Spleen (tissue), 7 donors: ENCODE data around the gene DUSP3.

Experiments
- POLR2A ChIP-seq, 3 donors: fragments of 450-650 bp; IDR thresholded peaks; one replicate each; pipeline ENCODE4 v1.5.1; 2017; ENCODE audit warnings: antibody characterized with exemption in 3 of 3, mild to moderate bottlenecking in 1 of 3
- POLR2AphosphoS5 ChIP-seq, 3 donors: sonication (generic); formaldehyde crosslinking; IDR thresholded peaks; one replicate each; pipeline ENCODE4 v1.5.1; 2017; ENCODE audit warnings: antibody characterized with exemption in 3 of 3
- TF ChIP-seq, protein P1 (sequence below), 11 experiments: fragments of 200-600 bp in 7 of 11; fragments of 450-650 bp in 4 of 11; sonication (generic) in 4 of 11; IDR thresholded peaks in 8 of 11; conservative IDR thresholded peaks in 3 of 11; 1 replicate in 7 of 11; 2 replicates in 4 of 11; pipeline versions ENCODE4 v1.4.0 to v1.8.0; 2016 to 2021; ENCODE audit warnings: antibody characterized with exemption in 11 of 11, inconsistent platforms in 4 of 11, mild to moderate bottlenecking in 1 of 11
- donor health status: DM: no; HTN: no; CAD: no; lungs with moderate emphysema.
- donor health status: DM: no; HTN: no; CAD: no.
- donor health status: DM: no; HTN: no; CAD: no.

DNA sequence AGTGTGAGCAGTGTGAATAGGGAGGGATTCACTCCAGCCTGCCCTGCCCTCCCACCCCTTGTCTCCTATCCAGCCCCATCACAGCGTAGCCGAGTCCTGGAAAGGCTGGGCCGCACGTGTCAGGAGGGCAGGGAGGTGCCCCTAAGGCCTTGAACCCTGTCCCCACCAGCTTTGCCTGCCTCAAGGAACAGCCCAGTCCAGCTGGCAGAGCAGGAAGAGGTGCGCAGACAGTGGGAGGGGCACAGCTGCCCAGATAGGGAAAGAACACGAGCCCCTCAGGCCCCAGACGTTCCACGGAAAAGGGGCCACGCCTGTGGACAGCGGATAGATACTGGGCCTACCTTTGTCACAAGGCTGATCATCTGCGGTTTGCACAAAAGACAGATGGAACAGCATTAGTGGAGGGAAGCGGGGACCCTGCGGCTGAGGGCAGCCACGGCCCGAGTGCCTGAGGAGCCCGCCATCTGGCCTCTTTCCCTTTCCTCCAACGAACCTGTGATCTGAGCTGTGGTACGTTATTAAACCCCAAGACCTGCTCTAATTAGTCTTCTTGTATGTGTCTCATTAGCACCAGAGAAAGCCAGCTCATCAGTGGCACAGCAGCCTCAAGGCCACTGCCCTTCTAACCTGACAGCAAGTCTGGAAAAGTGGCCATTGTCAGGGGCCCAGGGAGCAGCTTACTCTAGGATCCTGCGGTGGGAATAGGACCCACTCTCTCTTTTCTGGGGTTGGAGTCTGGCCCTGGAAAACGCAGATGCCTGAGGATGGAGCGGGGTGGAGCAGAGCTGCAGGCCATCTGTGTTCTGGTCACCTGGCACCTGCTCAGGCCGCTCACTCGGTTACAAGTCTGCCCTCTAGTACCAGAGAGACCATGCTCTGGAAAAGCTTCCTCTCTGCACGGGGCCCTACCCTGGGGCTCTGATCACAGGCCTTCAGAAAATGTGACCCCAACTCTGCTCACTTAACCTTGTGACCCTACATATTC, 37.9 kb upstream of the DUSP3 start:
- TF ChIP-seq POLR2A (IDR thresholded peaks at IDR 0.05) = no peak
- TF ChIP-seq, protein P1, sequence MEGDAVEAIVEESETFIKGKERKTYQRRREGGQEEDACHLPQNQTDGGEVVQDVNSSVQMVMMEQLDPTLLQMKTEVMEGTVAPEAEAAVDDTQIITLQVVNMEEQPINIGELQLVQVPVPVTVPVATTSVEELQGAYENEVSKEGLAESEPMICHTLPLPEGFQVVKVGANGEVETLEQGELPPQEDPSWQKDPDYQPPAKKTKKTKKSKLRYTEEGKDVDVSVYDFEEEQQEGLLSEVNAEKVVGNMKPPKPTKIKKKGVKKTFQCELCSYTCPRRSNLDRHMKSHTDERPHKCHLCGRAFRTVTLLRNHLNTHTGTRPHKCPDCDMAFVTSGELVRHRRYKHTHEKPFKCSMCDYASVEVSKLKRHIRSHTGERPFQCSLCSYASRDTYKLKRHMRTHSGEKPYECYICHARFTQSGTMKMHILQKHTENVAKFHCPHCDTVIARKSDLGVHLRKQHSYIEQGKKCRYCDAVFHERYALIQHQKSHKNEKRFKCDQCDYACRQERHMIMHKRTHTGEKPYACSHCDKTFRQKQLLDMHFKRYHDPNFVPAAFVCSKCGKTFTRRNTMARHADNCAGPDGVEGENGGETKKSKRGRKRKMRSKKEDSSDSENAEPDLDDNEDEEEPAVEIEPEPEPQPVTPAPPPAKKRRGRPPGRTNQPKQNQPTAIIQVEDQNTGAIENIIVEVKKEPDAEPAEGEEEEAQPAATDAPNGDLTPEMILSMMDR (IDR thresholded peaks at IDR 0.05 in 8 of 11, conservative IDR thresholded peaks at IDR 0.05 in 3 of 11) = no peak
- no peak for TF ChIP-seq POLR2AphosphoS5 (IDR thresholded peaks at IDR 0.05)
